NT2/D1 (cell line): ENCODE data around the gene WWC1.

Experiments used
- SUZ12 ChIP-seq: IDR thresholded peaks from 2 replicates; pipeline ENCODE4 v1.6.1; 2011; ENCODE audit not compliant: insufficient read length, insufficient read depth; ENCODE audit errors: extremely low read depth
- YY1 ChIP-seq: IDR thresholded peaks from 2 replicates; pipeline ENCODE4 v1.6.1; 2011; ENCODE audit not compliant: insufficient read length, insufficient read depth
- ZNF274 ChIP-seq: IDR thresholded peaks from 2 replicates; pipeline ENCODE4 v1.6.1; 2011; ENCODE audit warnings: mild to moderate bottlenecking, low read depth, low read length

DNA sequence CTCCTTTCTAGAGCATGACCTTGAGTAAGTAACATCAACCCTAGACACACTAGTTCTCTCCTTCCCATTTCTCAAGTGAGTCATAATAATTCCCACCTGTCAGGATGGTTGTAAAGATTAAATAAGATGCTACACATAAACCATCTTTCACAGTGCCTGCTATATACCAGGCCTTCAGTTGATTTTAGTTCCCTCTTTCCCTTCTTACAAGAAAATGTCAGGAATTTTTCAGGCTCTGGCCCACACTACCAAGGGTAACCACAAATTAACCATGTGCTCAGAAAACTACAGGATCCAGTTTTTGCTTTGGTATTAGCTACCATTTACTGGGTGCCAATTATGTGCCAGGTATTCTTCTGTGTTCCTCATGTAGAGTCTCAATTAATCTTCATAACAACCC lies 152.1 kb downstream of the WWC1 start:
- TF ChIP-seq SUZ12 (no peak), YY1 (no peak), ZNF274 (no peak)
